HG03342 (cell line): ENCODE results near the gene CPNE6.
"Not testable (repeated sequence)": the region's sequence is repeated elsewhere in the genome, so short reads cannot be mapped to it uniquely, and the experiment has no call there.

Experiments
- ATAC-seq: cut with Tn5 transposase; IDR thresholded peaks from one replicate; pipeline ENCODE4 v1.9.1; 2021; ENCODE audit warnings: mild to moderate bottlenecking, moderate library complexity; ENCODE audit not compliant: unreplicated experiment

CPNE6 gene

GRCh38 chr14:24071144-24071697, at the start of gene CPNE6:
CPNE6 (plus strand) TSS chr14:24071562; CDS start chr14:24072937, 1,375 bp downstream.
- no peak for ATAC-seq

- ATAC-seq = not testable (repeated sequence)
Observed at GRCh38 chr14:24024939-24025418, 46.4 kb upstream of the CPNE6 start.

- not testable (repeated sequence) for ATAC-seq
Observed at GRCh38 chr14:24029687-24030086, 41.7 kb upstream of the CPNE6 start.

- ATAC-seq = not testable (repeated sequence)
Observed at GRCh38 chr14:24031331-24031730, 40.0 kb upstream of the CPNE6 start.

GRCh38 chr14:24032727-24033418, 38.5 kb upstream of the CPNE6 start:
- ATAC-seq = no peak

- peak; percentile 17 for ATAC-seq
Observed at GRCh38 chr14:24035769-24036168, 35.6 kb upstream of the CPNE6 start.

GRCh38 chr14:24036169-24036962, 35.0 kb upstream of the CPNE6 start:
- peak; percentile 54 for ATAC-seq

GRCh38 chr14:24036963-24037657, 34.3 kb upstream of the CPNE6 start:
- peak; percentile 14 for ATAC-seq

GRCh38 chr14:24037658-24038037, 33.7 kb upstream of the CPNE6 start:
- no peak for ATAC-seq

- no peak for ATAC-seq
Observed at GRCh38 chr14:24038686-24039085, 32.7 kb upstream of the CPNE6 start.

GRCh38 chr14:24040692-24041091, 30.7 kb upstream of the CPNE6 start:
- ATAC-seq = no peak

GRCh38 chr14:24042746-24043145, 28.6 kb upstream of the CPNE6 start:
- no peak for ATAC-seq

- not testable (repeated sequence) for ATAC-seq
Observed at GRCh38 chr14:24049002-24049401, 22.4 kb upstream of the CPNE6 start.

- ATAC-seq = not testable (repeated sequence)
Observed at GRCh38 chr14:24050753-24051152, 20.6 kb upstream of the CPNE6 start.

- ATAC-seq = no peak
Observed at GRCh38 chr14:24051176-24051788, 20.1 kb upstream of the CPNE6 start.

- peak; percentile 67 for ATAC-seq
Observed at GRCh38 chr14:24051789-24052655, 19.3 kb upstream of the CPNE6 start, which contains the start of gene CARMIL3. CARMIL3 (plus strand) TSS chr14:24052009; CDS start chr14:24052154, 145 bp downstream.

- no peak for ATAC-seq
Observed at GRCh38 chr14:24052656-24053547, 18.5 kb upstream of the CPNE6 start.

GRCh38 chr14:24053548-24054323, 17.6 kb upstream of the CPNE6 start:
- no peak for ATAC-seq
